Measurements from ENCODE around the gene ISX. TPM values are rescaled to one million over a fixed set of nuclear protein-coding genes. Genes with fewer than 3 reads are reported as not detected.

The ISX gene
- total RNA-seq, 4 donors from 2014 or later = not detected

GRCh38 chr22:35104491-35104890 is 38.5 kb downstream of the ISX start:
- peaks cover 26% of the 10 kb centered on the region for H3K27me3 ChIP-seq
- no peaks in the 10 kb centered on the region for H3K4me1 ChIP-seq
- no peak overlapping the region for H3K4me3 ChIP-seq
- no peak for ATAC-seq
- peaks cover 0 to 9% (median 0%) of the 10 kb centered on the region in 3 donors for H3K9me3 ChIP-seq
- H3K27ac ChIP-seq = no peak overlapping the region
- no peak for TF ChIP-seq POLR2A (IDR thresholded peaks at IDR 0.05)
- no peak for TF ChIP-seq POLR2AphosphoS5 (IDR thresholded peaks at IDR 0.05)
- no peak for TF ChIP-seq CTCF (IDR thresholded peaks at IDR 0.05)
- no peak for TF ChIP-seq EP300 (IDR thresholded peaks at IDR 0.05)
- WGBS, 2 donors (ENCODE audit: low coverage in 1 of 2) = 81 to 92% methylated on average over 6 to 10 of the region's 11 CpGs
- H3K36me3 ChIP-seq = no peaks in the 10 kb centered on the region

- no peak for TF ChIP-seq CTCF (IDR thresholded peaks at IDR 0.05)
- no peak for TF ChIP-seq EP300 (IDR thresholded peaks at IDR 0.05)
- no peak for TF ChIP-seq POLR2AphosphoS5 (IDR thresholded peaks at IDR 0.05)
- no peak for TF ChIP-seq POLR2A (IDR thresholded peaks at IDR 0.05)
- peaks cover 0 to 9% (median 0%) of the 10 kb centered on the region in 3 donors for H3K9me3 ChIP-seq
- 41 to 52% methylated on average over 4 of the region's 4 CpGs for WGBS, 2 donors (ENCODE audit: low coverage in 1 of 2)
- H3K4me1 ChIP-seq = no peaks in the 10 kb centered on the region
- H3K27me3 ChIP-seq = peaks cover 34% of the 10 kb centered on the region
- H3K27ac ChIP-seq = no peak overlapping the region
- H3K36me3 ChIP-seq = no peaks in the 10 kb centered on the region
- ATAC-seq = no peak
- H3K4me3 ChIP-seq = no peak overlapping the region
These were observed 43.7 kb downstream of the ISX start for GRCh38 chr22:35109616-35110015.

GRCh38 chr22:35111244-35111643 is 45.3 kb downstream of the ISX start:
- Histone ChIP-seq H3K27ac (no peak overlapping the region), H3K4me1 (no peaks in the 10 kb centered on the region), H3K36me3 (no peaks in the 10 kb centered on the region), H3K9me3 (peaks cover 0 to 9% (median 0%) of the 10 kb centered on the region in 3 donors), H3K4me3 (no peak overlapping the region), H3K27me3 (peaks cover 39% of the 10 kb centered on the region)
- no peak for ATAC-seq
- TF ChIP-seq EP300 (IDR thresholded peaks at IDR 0.05) (no peak), POLR2A (IDR thresholded peaks at IDR 0.05) (no peak), POLR2AphosphoS5 (IDR thresholded peaks at IDR 0.05) (no peak), CTCF (IDR thresholded peaks at IDR 0.05) (no peak)
- 44% methylated on average over 2 of the region's 3 CpGs; no CpG with 5 or more reads in 1 of the 2 donors for WGBS, 2 donors (ENCODE audit: low coverage in 1 of 2)

GRCh38 chr22:35113341-35113740 is 47.4 kb downstream of the ISX start:
- Histone ChIP-seq H3K36me3 (no peaks in the 10 kb centered on the region), H3K27ac (no peak overlapping the region), H3K4me1 (no peaks in the 10 kb centered on the region), H3K27me3 (peaks cover 31% of the 10 kb centered on the region), H3K4me3 (no peak overlapping the region), H3K9me3 (peaks cover 0 to 5% (median 0%) of the 10 kb centered on the region in 3 donors)
- 46 to 92% methylated on average over 3 to 5 of the region's 10 CpGs for WGBS, 2 donors (ENCODE audit: low coverage in 1 of 2)
- no peak for TF ChIP-seq POLR2A (IDR thresholded peaks at IDR 0.05)
- no peak for TF ChIP-seq CTCF (IDR thresholded peaks at IDR 0.05)
- TF ChIP-seq EP300 (IDR thresholded peaks at IDR 0.05) = no peak
- no peak for TF ChIP-seq POLR2AphosphoS5 (IDR thresholded peaks at IDR 0.05)
- ATAC-seq = no peak

- TF ChIP-seq CTCF (IDR thresholded peaks at IDR 0.05) (no peak), POLR2A (IDR thresholded peaks at IDR 0.05) (no peak), EP300 (IDR thresholded peaks at IDR 0.05) (no peak), POLR2AphosphoS5 (IDR thresholded peaks at IDR 0.05) (no peak)
- Histone ChIP-seq H3K4me3 (no peak overlapping the region), H3K27ac (no peak overlapping the region), H3K36me3 (no peaks in the 10 kb centered on the region), H3K27me3 (peaks cover 20% of the 10 kb centered on the region), H3K4me1 (no peaks in the 10 kb centered on the region), H3K9me3 (no peaks in the 10 kb centered on the region)
- WGBS, 2 donors (ENCODE audit: low coverage in 1 of 2) = 64 to 67% methylated on average over 6 to 11 of the region's 14 CpGs
- peak; percentile 76 for ATAC-seq
These were observed 48.4 kb downstream of the ISX start for GRCh38 chr22:35114131-35114980.
